GM18498 (cell line): ENCODE results near the gene TMTC2.
"Not testable (repeated sequence)": the region's sequence is repeated elsewhere in the genome, so short reads cannot be mapped to it uniquely, and the experiment has no call there.

Experiments
- ATAC-seq: cut with Tn5 transposase; IDR thresholded peaks from one replicate; pipeline ENCODE4 v1.9.1; 2021; ENCODE audit warnings: mild to moderate bottlenecking, moderate library complexity; ENCODE audit not compliant: unreplicated experiment

The TMTC2 gene

DNA sequence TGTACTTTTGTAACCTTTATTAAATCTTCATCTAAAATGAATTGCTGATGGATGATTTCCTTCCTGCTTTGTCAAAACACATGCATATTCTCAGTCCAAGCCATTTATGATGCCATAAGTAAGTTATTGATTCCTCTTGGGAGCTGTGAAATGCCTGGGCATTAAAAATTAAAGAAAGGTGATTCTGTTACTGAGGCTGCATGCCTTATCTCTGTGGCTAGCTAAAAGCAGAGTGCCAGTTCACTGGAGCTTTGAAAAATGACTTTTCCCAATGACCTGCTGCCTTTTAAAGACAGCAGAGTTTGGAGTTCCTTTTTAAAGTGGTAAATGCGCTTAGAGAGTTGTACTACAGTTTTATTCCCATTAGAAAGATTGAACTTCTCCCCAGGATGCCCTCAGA, 152.1 kb downstream of the TMTC2 start:
- no peak for ATAC-seq

GRCh38 chr12:82839796-82840195, 153.1 kb downstream of the TMTC2 start:
- no peak for ATAC-seq

GRCh38 chr12:82841487-82841904, 154.8 kb downstream of the TMTC2 start:
- no peak for ATAC-seq

GRCh38 chr12:82842480-82842879, 155.8 kb downstream of the TMTC2 start:
- ATAC-seq = no peak

- not testable (repeated sequence) for ATAC-seq
Measured at GRCh38 chr12:82845076-82845475, 158.4 kb downstream of the TMTC2 start.

DNA sequence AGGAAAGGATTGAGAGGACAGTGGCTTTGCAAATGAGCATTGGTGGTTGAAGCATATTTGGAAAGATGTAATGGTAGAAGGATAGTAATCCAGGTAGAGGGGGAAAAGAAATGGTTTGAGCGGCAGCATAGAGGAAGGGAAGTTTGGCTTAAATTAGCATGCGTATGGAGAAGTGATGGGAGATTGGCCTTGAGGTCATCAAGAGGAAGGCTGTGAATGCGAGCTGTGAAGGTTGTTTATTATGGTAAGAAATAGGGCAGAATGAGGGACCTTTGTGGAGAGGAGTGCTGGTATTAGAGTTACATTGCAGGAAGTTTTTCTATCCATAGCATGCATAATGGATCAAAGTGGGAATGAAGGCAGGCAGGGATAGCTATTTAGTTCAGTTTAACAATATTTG, 162.1 kb downstream of the TMTC2 start:
- no peak for ATAC-seq

GRCh38 chr12:82852529-82852928, 165.8 kb downstream of the TMTC2 start:
- no peak for ATAC-seq

DNA sequence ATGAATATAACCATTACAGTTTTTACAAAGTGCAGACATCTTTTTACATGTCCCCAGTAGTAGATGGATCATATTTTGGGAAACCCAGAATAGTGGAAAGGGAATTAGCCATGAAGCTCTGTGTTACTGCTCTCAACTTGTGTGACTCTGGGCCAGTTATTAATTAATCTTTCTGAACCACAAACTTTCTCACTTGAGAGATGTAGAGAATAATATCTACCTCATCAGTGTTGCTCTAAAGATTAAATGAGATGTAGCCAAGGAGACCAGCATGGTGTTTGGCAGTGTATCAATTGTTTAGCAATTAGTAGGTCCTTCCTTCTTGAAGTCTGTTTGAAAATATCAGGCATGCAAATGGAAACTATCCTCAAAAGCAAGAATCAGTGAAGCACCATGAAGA, 169.2 kb downstream of the TMTC2 start:
- ATAC-seq = peak; percentile 84

- ATAC-seq = no peak
Measured at GRCh38 chr12:82857276-82857675, 170.6 kb downstream of the TMTC2 start.

DNA sequence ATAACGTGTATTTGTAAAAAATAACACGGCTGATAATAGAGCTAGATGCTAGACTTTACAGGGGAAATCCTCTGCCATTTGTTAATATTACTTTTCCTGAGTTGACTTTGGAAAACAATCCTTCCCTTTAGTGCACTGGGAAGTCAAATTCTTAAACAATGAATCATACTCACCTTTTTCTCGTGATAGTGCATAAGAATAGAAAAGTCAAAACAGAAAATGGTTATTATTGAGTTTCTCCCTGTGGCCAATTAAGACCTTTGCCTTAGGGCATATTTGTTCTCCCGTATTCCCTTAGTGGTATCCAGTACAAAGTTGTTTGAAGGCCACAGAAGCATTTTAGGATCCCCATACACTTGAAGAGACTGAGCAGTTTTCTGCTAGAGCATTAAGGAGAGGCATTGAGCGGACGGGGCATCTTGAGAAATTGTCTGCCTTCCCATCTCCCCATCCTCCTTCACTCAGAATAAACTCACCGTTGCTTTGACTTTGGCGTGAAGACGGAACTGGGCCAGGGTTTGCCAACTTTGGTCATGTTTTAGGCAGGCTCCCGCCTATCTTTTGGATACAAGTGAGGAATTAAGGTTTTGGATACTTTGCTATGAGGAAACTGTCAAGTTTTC, 171.3 kb downstream of the TMTC2 start:
- ATAC-seq = no peak

DNA sequence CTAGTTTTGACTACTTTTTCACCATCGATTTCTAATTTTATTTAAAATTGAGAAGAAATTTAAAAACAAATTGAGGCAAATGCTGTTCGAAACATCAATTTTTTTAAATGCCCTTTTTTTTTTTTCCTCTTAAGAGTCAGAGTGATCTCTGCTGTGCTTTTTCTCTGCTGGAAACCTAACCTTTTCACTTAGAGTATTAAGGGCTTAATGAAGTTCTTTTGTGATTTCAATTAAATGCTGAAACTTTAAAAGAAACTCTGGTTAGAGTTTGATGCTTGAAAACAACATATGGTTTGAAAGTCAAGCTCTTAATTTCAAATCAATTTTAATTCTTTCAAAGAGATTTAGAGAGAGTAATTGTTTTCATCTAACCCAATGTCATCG, 171.8 kb downstream of the TMTC2 start:
- no peak for ATAC-seq

GRCh38 chr12:82862069-82862841, 175.5 kb downstream of the TMTC2 start:
- ATAC-seq = no peak

GRCh38 chr12:82862876-82863649, 176.4 kb downstream of the TMTC2 start:
- ATAC-seq = no peak

DNA sequence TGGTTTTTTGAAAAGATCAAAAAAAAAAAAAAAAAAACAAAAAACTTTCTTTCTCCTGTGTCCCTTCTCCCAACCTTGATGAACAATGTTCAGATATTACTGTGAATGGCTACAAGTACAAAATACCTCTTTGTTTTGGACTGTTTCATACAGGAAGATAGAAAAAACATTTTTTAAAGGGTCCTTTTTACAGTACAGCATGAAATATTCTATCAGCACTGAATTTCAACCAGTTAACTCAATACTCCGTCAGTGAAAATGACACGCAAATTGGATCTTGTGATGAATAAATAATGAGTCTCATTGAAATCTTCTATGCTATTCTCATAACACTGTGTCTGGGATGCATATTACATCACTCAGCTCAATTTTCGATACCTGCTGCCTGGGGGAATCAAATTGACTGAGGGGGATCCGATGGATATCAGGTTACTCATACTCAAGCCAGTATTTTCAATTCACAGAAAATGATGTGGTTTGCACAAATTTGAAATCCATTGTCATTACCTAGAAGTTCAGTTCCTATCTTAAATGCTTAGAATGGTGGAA, 179.6 kb downstream of the TMTC2 start:
- ATAC-seq = no peak

- ATAC-seq = no peak
Measured at GRCh38 chr12:82866946-82867345, 180.2 kb downstream of the TMTC2 start.

- no peak for ATAC-seq
Measured at GRCh38 chr12:82867762-82868500, 181.2 kb downstream of the TMTC2 start.

DNA sequence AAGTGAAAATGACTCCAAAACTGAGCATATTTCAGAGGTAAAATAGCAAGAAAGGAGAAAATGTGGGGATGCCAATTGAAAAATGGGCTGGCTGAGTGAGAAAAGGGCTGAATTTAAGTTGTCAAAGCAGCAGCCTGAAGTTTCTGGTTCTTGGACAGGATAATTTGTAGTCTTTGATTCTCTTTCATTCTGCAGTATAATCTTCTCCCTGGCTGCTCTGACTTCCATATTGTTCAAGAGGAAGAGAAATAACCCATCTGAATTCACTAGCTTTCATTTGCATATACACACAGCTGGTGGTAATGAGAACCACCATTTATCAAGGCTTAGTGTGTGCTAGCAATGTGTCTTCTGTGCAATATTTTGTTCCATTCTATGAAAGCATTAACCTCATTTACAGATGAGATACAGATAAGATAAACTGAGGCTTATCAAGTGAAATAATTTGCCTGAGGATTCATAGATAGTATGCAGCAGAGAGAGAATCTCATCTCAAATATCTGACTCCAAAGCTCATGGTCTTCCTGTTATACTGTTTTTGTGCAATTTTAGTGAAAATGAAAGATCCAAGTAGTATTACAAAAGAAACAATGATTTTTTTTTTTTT, 184.2 kb downstream of the TMTC2 start:
- ATAC-seq = peak; percentile 82

DNA sequence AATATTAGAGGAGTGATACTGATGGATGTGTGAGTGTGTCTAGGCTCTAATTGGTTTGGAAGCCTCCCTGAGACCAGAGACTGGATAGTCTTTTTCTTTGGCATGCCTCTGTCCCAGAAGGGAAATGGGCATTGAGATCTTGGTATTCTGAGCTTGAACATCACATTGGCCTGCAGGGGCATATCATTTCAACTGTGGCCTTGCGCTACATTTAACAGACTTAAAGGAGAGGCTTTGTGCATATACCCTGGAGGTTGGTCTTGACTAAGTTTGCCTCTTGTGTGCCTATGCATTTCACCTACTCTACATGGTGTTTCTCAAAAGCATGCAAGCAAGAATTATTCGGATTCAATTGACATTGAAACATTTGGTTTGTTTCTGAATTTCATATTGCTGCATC, 185.4 kb downstream of the TMTC2 start:
- no peak for ATAC-seq

GRCh38 chr12:82873309-82873708, 186.6 kb downstream of the TMTC2 start:
- ATAC-seq = no peak

GRCh38 chr12:82873951-82874350, 187.2 kb downstream of the TMTC2 start:
- no peak for ATAC-seq
